GM19467 (cell line): ENCODE measurements around the gene DUSP14.
"Not testable (repeated sequence)": the region's sequence is repeated elsewhere in the genome, so short reads cannot be mapped to it uniquely, and the experiment has no call there.

ENCODE experiments used
- ATAC-seq: cut with Tn5 transposase; IDR thresholded peaks from one replicate; pipeline ENCODE4 v1.9.1; 2021; ENCODE audit warnings: mild to moderate bottlenecking, moderate library complexity; ENCODE audit not compliant: unreplicated experiment

DUSP14 gene, protein sequence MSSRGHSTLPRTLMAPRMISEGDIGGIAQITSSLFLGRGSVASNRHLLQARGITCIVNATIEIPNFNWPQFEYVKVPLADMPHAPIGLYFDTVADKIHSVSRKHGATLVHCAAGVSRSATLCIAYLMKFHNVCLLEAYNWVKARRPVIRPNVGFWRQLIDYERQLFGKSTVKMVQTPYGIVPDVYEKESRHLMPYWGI

DNA sequence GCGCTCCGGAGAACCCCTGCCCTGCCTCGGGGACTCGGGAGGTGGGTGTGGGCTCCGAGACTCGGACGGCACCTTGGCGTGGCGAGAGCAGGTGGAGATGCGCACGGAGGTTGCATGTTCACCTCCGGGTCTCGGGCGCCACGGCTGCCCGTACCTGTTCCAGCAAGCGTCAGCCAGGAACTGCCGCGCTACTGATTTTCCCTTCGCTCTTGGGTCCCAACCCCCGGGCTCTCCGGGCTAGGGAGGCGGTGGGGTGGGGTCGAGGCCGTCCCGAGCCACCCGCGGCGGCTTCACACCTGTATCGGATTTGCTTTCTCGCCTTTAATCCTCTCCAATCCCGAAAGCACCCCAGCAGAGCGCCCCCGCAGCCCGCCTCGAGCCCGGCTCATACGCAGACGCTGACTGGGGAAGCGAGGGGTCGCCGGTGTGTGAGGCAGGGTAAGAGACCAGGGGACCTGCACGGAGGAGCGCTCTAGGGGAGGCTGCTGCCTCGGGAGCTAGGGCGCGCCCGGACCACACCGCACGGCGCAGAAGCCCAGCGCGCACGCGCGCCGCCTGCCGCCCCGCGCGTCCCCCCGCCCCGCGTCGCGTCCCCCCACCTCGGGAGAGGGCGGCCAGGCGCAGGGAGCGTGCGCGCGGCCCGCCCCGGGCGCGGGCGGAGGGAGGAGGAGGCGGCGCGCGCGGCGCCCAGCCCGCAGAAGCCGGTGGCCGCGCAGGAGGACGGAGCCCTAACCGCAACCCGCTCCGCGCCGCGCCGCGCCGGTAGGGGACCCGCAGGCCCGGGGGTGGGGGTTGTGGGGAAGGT lies at the start of gene DUSP14:
TSS of gene DUSP14 (plus strand) at position 695 of the 805 bp plus-strand sequence. CDS start 22,382 bp downstream, outside the sequence.
- ATAC-seq, result peak; percentile 61

GRCh38 chr17:37440424-37440823 lies 49.3 kb upstream of the DUSP14 start:
- ATAC-seq, result no peak

GRCh38 chr17:37441369-37442014 lies 48.2 kb upstream of the DUSP14 start:
- ATAC-seq, result not testable (repeated sequence)

GRCh38 chr17:37446027-37446426 lies 43.7 kb upstream of the DUSP14 start:
- no peak for ATAC-seq

GRCh38 chr17:37447641-37448040 lies 42.0 kb upstream of the DUSP14 start:
- no peak for ATAC-seq

GRCh38 chr17:37450112-37450511 lies 39.6 kb upstream of the DUSP14 start:
- ATAC-seq, result no peak

DNA sequence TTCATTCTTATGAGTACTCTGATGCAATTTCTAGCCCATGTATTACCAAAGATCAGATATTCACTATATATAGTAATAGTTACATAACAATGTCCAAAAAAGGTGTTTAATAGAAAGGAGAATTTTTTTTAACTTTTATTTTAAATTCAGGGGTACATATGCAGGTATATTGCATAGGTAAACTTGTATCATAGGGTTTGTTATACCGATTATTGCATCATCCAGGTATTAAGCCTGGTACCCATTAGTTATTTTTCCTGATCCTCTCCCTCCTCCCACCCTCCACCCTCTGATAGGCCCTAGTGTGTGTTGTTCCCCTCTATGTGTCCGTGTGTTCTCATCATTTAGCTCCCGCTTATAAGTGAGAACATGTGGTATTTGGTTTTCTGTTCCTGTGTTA lies 31.9 kb upstream of the DUSP14 start:
- ATAC-seq, result not testable (repeated sequence)

GRCh38 chr17:37458805-37459204 lies 30.9 kb upstream of the DUSP14 start:
- no peak for ATAC-seq

- ATAC-seq, result no peak
Observed at GRCh38 chr17:37461668-37462067, 28.0 kb upstream of the DUSP14 start.

DNA sequence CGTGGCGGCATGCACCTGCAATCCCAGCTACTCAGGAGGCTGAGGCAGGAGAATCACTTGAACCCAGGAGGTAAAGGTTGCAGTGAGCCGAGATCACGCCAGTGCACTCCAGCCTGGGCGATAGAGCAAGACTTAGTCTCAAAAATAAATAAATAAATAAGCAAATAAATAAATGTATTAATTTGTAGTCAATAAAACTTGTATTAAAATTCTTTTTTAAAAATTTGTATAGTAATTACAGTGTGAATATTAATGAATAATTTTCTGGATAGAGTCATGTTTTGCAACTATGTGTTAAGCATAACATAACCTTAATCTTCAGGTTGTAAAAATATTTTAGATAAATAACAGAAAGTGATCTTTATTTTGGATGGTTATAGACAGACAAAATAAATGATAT lies 27.2 kb upstream of the DUSP14 start:
- ATAC-seq, result no peak

GRCh38 chr17:37463039-37463438 lies 26.7 kb upstream of the DUSP14 start:
- ATAC-seq, result no peak

GRCh38 chr17:37465069-37465616 lies 24.5 kb upstream of the DUSP14 start:
- no peak for ATAC-seq

GRCh38 chr17:37466471-37466870 lies 23.2 kb upstream of the DUSP14 start:
- ATAC-seq, result no peak

GRCh38 chr17:37470181-37470580 lies 19.5 kb upstream of the DUSP14 start:
- no peak for ATAC-seq

DNA sequence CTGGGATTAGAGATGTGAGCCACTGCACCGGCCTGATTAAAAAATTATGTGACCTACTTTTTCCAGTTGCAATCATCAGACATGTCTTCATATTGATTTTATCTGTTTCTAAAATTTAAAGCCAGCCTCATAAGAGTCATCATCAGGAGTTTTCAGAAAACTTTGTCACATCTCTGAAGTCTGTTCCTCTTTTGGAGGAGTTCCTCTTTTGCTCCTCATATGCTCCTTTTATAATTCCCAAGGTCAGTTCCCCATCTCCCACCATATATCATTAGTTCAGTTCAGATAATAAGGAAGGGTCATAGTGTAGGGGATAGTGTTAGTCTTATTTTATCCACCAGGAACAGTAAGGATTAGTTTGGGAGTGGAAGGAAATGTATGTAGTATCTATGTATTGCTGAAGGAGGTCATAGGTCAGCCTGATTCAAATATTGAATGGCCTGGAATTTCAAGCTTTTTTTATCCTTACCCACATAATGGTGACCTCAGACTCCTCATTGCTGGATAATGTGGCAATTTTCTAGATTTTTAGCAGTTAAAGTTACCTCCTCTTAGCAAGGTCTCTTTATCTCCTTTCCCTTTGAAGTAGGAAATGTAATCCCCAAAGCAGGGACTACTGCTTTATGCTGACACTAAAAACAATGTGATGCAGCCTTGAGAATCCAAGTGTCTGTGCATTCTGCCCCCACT lies 13.8 kb upstream of the DUSP14 start:
- no peak for ATAC-seq

GRCh38 chr17:37476431-37477120 lies 13.1 kb upstream of the DUSP14 start:
- ATAC-seq, result no peak

DNA sequence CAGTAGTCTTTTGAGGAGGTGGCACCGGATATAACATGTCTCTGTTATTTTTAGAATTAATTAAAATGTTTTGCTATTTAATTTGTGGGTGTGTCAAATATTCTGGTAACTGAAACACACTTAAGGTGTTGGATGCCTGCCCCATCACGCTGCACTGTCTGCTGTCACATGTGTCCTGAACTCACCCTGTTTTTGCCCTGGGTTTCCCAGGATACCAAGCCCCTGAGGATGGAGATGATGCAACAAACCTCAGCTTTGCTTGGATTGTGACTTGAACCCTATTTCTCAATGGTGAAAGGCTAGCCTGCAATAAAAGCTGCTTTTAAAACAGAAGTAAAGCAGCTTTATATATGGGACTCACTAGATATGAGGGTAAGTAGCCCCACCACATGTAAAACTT lies 11.5 kb upstream of the DUSP14 start:
- ATAC-seq, result no peak

DNA sequence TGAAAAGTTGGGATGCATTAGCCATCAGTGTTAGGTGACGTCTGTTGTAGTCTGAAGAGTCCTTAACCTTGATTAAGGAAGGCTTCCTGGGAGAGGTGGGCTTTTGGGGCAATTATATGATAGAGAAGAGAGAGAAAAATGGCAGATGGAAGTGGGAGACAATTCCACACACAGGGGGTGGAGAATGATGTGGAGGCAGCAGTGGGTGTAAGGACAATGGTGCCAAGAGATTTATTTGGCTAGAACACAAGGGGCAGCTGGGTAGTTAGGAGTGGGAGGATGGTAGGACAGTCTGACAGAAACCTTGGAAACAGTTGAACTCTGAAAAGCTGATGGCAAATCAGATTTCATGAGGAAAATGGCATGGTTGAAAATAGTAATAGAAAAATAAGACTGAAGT lies 10.7 kb upstream of the DUSP14 start:
- no peak for ATAC-seq

- no peak for ATAC-seq
Observed at GRCh38 chr17:37480427-37480826, 9.3 kb upstream of the DUSP14 start.

DNA sequence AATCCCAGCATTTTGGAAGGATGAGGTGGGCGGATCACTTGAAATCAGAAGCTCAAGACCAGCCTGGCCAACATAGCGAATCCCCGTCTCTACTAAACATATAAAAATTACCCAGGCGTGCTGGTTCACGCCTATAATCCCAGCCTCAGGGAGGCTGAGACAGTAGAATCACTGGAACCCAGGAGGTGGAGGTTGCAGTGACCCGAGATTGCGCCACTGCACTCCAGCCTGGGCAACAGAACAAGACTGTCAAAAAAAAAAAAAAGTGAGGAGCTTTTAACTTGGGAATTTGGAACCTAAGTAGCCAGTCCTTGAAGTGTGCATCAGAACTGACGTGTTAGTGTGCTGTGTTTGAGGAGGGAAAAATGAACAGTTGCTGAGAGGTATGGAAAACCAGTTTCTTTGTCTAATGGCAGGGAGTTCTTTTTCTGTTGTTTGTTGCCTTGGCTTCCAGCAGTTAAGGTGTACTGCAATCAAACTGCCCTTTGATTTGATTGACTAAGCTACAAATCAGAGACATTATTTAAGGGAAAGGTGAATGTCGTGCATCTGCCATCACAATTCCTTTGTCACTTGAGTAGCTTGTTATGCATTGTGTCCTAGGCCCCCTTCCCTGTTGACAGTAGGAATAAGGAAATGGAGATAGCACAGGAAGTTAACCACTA lies 8.6 kb upstream of the DUSP14 start:
- no peak for ATAC-seq
